HepG2 (cell line): ENCODE data around the gene IMPACT. TPM values are rescaled to one million over a fixed set of nuclear protein-coding genes. Genes with fewer than 3 reads are reported as not detected.

ENCODE experiments used
- ATAC-seq: fragments of 200-7000 bp; cut with Tn5 transposase; 3 replicates; pipeline ENCODE4 v1.9.1; 2020; ENCODE audit warnings: mild to moderate bottlenecking, moderate library complexity
- BruUV-seq: library from RNA; stranded (reverse); fragments of 400-500 nt; replicated peaks from 2 replicates; lab custom pipeline; 2021; lab: Mats Ljungman, UMichigan
- CTCF ChIA-PET: fragments of 300-600 bp; formaldehyde crosslinking; extraction: SDS; loops from one replicate; lab custom pipeline; 2021; ENCODE audit warnings: low total read pairs, inconsistent platforms, low intra/inter-chr PET ratio; lab: Yijun Ruan, JAX
- POLR2A ChIA-PET: fragments of 350-600 bp; sonication (Branson Sonifier 250); formaldehyde crosslinking; loops from one replicate; lab custom pipeline; 2020; ENCODE audit warnings: antibody characterized with exemption, inconsistent platforms; lab: Yijun Ruan, JAX
- DNase-seq: peaks from one replicate; pipeline ENCODE4 v3.0.0-alpha.2; 2015; ENCODE audit warnings: low spot score
- FAIRE-seq: peaks from 3 replicates; lab custom pipeline; 2011; peaks lifted over from hg19 to GRCh38; lab: Jason Lieb, UNC
- H2AFZ ChIP-seq: one replicate; pipeline ENCODE4 v1.6.1; 2011; ENCODE audit warnings: low read length, inconsistent platforms
- H3K27ac ChIP-seq: fragments of 300-600 bp; 3 replicates; pipeline ENCODE4 v1.8.0; 2011; ENCODE audit warnings: mixed run types, mild to moderate bottlenecking, mixed read lengths, low read length, inconsistent platforms; ENCODE audit not compliant: insufficient read depth; ENCODE audit errors: extremely low read length
- H3K27me3 ChIP-seq, 2 experiments: fragments of 200-600 bp in 1 of 2; 2 replicates in 1 of 2; 3 replicates in 1 of 2; pipeline versions ENCODE4 v1.6.0 to v1.8.0; 2011; ENCODE audit warnings: low read length in 2 of 2, mild to moderate bottlenecking in 2 of 2, moderate library complexity in 2 of 2, inconsistent platforms in 1 of 2; ENCODE audit not compliant: insufficient read depth in 2 of 2, control insufficient read depth in 1 of 2
- H3K36me3 ChIP-seq, 2 experiments: fragments of 200-600 bp in 1 of 2; replicated peaks in 1 of 2; 2 replicates in 1 of 2; 3 replicates in 1 of 2; pipeline versions ENCODE4 v1.5.1 to v1.8.0; 2011; ENCODE audit warnings: low read length in 2 of 2, inconsistent platforms in 1 of 2; ENCODE audit not compliant: insufficient read depth in 2 of 2, control insufficient read depth in 1 of 2
- H3K4me1 ChIP-seq: 2 replicates; pipeline ENCODE4 v1.5.1; 2012; ENCODE audit warnings: low read length, inconsistent platforms; ENCODE audit not compliant: insufficient read depth
- H3K4me2 ChIP-seq: 2 replicates; pipeline ENCODE4 v1.6.0; 2011; ENCODE audit warnings: low read depth, low read length, inconsistent platforms
- H3K4me3 ChIP-seq, 3 experiments: fragments of 200-600 bp in 1 of 3; sonication (generic), shearing (Covaris generic) in 1 of 3; replicated peaks in 1 of 3; 2 replicates each; pipeline ENCODE4 v1.5.1; 2011 to 2016; ENCODE audit warnings: low read length in 3 of 3, inconsistent platforms in 2 of 3, low read depth in 2 of 3, mild to moderate bottlenecking in 2 of 3, control low read depth in 1 of 3, mixed read lengths in 1 of 3; ENCODE audit not compliant: insufficient read depth in 1 of 3
- H3K79me2 ChIP-seq: one replicate; pipeline ENCODE4 v1.6.1; 2011; ENCODE audit warnings: low read length, inconsistent platforms; ENCODE audit not compliant: insufficient read depth
- H3K9ac ChIP-seq: 2 replicates; pipeline ENCODE4 v1.6.0; 2011; ENCODE audit warnings: mild to moderate bottlenecking, low read depth, low read length, inconsistent platforms; ENCODE audit not compliant: insufficient read depth
- H3K9me3 ChIP-seq: 2 replicates; pipeline ENCODE4 v1.5.1; 2012; ENCODE audit warnings: mild to moderate bottlenecking, low read length
- H4K20me1 ChIP-seq: 2 replicates; pipeline ENCODE4 v1.6.0; 2011; ENCODE audit warnings: inconsistent platforms, mild to moderate bottlenecking, low read length, moderate library complexity; ENCODE audit not compliant: insufficient read depth
- MBD4 ChIP-seq: IDR thresholded peaks from 2 replicates; pipeline ENCODE4 v1.6.1; 2012; ENCODE audit warnings: low read length, inconsistent platforms, borderline replicate concordance
- SP2 ChIP-seq: sonication (generic); formaldehyde crosslinking; IDR thresholded peaks from 2 replicates; pipeline ENCODE4 v1.5.1; 2020; ENCODE audit warnings: mild to moderate bottlenecking, missing genetic modification reagents
- ZNF484 ChIP-seq: sonication (generic); formaldehyde crosslinking; IDR thresholded peaks from 2 replicates; pipeline ENCODE4 v1.5.1; 2020; ENCODE audit warnings: mild to moderate bottlenecking, low read depth, missing genetic modification reagents, borderline replicate concordance
- WGBS: methylation state at CpG from one replicate; pipeline ENCODE4 v1.1.6; 2017; ENCODE audit warnings: low lambda C conversion rate; 5-methylcytosine and 5-hydroxymethylcytosine counted together
- in situ Hi-C: cut with HindIII; loops from 2 replicates; pipeline ENCODE4 v1.10.0; 2017; ENCODE audit warnings: low pct_unique_long_range_greater_than_20kb; ENCODE audit not compliant: extremely low pct_ligation_motif_present
- intact Hi-C: fragments of 100-400 bp; cut with micrococcal nuclease; formaldehyde crosslinking; loops from one replicate; pipeline ENCODE4 v1.10.0; 2022; ENCODE audit not compliant: unreplicated experiment
- polyA plus RNA-seq, 8 experiments: library from polyadenylated mRNA; depleted of rRNA in 3 of 8; stranded (reverse) in 7 of 8; unstranded in 1 of 8; fragments of >200 nt; fragmentation: Illumina TruSeq in 4 of 8; extraction: Trizol in 4 of 8; gene quantifications; 2 replicates each; pipeline versions ENCODE4 v1.2.1 to v1.2.3, GENCODE V29; 2011 to 2016; ENCODE audit warnings: low read depth in 4 of 8, missing spikeins in 1 of 8, mixed read lengths in 1 of 8; ENCODE audit not compliant: insufficient read depth in 1 of 8
- total RNA-seq, 5 experiments: library from RNA; depleted of rRNA; stranded (reverse); fragments of >200 nt; fragmentation: Illumina TruSeq; extraction: Trizol; gene quantifications; 2 replicates each; pipeline ENCODE4 v1.2.3, GENCODE V29; 2016; ENCODE audit warnings: low read depth in 1 of 5
- TF ChIP-seq, protein P1 (sequence below): sonication (generic); formaldehyde crosslinking; IDR thresholded peaks from 2 replicates; pipeline ENCODE4 v1.8.1; 2023; ENCODE audit warnings: mild to moderate bottlenecking, missing genetic modification reagents
- TF ChIP-seq, protein P2 (sequence below): sonication (generic); formaldehyde crosslinking; IDR thresholded peaks from 2 replicates; pipeline ENCODE4 v1.4.0; 2020; ENCODE audit warnings: missing genetic modification reagents
- TF ChIP-seq, protein P3 (sequence below): sonication (generic); formaldehyde crosslinking; IDR thresholded peaks from 2 replicates; pipeline ENCODE4 v1.5.1; 2020; ENCODE audit warnings: missing genetic modification reagents, mild to moderate bottlenecking, borderline replicate concordance
- TF ChIP-seq, protein P4 (sequence below): sonication (generic); formaldehyde crosslinking; IDR thresholded peaks from 2 replicates; pipeline ENCODE4 v1.5.0; 2020; ENCODE audit warnings: mild to moderate bottlenecking, missing genetic modification reagents

Gene IMPACT
- total and polyA plus RNA-seq, 2 of the 13 experiments (the other 11 are each of a cell fraction or from before 2014, with no cell fraction given) = 5.0 to 7.7 TPM

DNA sequence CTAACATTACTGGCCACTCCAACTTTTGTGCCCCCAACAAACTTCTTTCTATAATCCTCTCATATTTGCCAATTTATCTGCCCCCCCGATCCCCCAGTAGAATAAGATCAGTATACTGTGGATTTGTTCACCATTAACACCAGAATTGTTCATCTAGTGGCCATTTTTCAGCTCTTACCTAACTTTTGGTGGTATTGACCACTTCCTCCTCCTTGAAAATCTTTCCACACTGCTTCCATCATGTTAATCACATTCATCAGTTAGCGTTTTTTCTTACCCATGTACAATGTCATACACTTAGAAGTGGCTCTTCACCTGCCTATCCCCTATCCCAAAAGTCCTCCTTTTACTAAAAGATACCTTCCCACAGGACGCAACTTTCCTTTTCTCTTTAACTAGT is 6.1 kb downstream of the IMPACT start (continued):
- TF ChIP-seq, protein P1, sequence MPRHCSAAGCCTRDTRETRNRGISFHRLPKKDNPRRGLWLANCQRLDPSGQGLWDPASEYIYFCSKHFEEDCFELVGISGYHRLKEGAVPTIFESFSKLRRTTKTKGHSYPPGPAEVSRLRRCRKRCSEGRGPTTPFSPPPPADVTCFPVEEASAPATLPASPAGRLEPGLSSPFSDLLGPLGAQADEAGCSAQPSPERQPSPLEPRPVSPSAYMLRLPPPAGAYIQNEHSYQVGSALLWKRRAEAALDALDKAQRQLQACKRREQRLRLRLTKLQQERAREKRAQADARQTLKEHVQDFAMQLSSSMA = no peak
- no peak for TF ChIP-seq MBD4
- TF ChIP-seq, protein P2, sequence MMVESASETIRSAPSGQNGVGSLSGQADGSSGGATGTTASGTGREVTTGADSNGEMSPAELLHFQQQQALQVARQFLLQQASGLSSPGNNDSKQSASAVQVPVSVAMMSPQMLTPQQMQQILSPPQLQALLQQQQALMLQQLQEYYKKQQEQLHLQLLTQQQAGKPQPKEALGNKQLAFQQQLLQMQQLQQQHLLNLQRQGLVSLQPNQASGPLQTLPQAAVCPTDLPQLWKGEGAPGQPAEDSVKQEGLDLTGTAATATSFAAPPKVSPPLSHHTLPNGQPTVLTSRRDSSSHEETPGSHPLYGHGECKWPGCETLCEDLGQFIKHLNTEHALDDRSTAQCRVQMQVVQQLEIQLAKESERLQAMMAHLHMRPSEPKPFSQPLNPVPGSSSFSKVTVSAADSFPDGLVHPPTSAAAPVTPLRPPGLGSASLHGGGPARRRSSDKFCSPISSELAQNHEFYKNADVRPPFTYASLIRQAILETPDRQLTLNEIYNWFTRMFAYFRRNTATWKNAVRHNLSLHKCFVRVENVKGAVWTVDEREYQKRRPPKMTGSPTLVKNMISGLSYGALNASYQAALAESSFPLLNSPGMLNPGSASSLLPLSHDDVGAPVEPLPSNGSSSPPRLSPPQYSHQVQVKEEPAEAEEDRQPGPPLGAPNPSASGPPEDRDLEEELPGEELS (CRISPR knock-in tag) = no peak
- no peak for TF ChIP-seq ZNF484
- TF ChIP-seq, protein P3, sequence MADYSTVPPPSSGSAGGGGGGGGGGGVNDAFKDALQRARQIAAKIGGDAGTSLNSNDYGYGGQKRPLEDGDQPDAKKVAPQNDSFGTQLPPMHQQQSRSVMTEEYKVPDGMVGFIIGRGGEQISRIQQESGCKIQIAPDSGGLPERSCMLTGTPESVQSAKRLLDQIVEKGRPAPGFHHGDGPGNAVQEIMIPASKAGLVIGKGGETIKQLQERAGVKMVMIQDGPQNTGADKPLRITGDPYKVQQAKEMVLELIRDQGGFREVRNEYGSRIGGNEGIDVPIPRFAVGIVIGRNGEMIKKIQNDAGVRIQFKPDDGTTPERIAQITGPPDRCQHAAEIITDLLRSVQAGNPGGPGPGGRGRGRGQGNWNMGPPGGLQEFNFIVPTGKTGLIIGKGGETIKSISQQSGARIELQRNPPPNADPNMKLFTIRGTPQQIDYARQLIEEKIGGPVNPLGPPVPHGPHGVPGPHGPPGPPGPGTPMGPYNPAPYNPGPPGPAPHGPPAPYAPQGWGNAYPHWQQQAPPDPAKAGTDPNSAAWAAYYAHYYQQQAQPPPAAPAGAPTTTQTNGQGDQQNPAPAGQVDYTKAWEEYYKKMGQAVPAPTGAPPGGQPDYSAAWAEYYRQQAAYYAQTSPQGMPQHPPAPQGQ (CRISPR knock-in tag) = no peak

DNA sequence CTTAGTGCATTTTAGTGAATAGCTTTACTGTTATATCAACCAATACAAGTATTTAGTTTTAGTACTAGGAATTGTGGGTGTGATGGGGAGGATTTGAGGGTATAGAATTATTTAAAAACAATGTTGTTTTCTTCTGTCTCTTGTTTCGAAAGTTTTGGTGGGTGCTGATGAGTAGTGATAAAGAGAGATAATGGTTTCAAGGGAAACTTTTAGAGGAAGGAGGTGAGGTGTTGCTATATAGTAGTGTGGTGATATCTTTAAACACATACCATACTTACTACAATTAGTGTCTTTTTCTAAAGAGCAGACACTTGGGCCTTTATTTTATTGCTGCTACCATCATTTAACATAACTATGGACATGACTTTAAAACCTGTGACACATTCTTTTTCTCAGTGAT is 10.5 kb downstream of the IMPACT start:
- in situ Hi-C loops = no loop called here
- ATAC-seq (no peak), FAIRE-seq (no peak), DNase-seq (no peak)
- Histone ChIP-seq H3K4me1 (no peaks in the 10 kb centered on the region), H2AFZ (no peak overlapping the region), H3K36me3 (no peaks in the 10 kb centered on the region), H4K20me1 (no peaks in the 10 kb centered on the region), H3K4me3 (no peak overlapping the region), H3K27ac (no peak overlapping the region), H3K9me3 (no peaks in the 10 kb centered on the region), H3K79me2 (no peaks in the 10 kb centered on the region), H3K27me3 (no peaks in the 10 kb centered on the region), H3K9ac (no peak overlapping the region), H3K4me2 (no peak overlapping the region)
- CTCF ChIA-PET = no interaction called here
- POLR2A ChIA-PET = no interaction called here
- intact Hi-C loops = no loop called here
- WGBS = 36% methylated on average over 1 of the region's 1 CpG
- BruUV-seq = no TSS peak
- TF ChIP-seq SP2 (CRISPR knock-in tag) = no peak
- TF ChIP-seq, protein P4, sequence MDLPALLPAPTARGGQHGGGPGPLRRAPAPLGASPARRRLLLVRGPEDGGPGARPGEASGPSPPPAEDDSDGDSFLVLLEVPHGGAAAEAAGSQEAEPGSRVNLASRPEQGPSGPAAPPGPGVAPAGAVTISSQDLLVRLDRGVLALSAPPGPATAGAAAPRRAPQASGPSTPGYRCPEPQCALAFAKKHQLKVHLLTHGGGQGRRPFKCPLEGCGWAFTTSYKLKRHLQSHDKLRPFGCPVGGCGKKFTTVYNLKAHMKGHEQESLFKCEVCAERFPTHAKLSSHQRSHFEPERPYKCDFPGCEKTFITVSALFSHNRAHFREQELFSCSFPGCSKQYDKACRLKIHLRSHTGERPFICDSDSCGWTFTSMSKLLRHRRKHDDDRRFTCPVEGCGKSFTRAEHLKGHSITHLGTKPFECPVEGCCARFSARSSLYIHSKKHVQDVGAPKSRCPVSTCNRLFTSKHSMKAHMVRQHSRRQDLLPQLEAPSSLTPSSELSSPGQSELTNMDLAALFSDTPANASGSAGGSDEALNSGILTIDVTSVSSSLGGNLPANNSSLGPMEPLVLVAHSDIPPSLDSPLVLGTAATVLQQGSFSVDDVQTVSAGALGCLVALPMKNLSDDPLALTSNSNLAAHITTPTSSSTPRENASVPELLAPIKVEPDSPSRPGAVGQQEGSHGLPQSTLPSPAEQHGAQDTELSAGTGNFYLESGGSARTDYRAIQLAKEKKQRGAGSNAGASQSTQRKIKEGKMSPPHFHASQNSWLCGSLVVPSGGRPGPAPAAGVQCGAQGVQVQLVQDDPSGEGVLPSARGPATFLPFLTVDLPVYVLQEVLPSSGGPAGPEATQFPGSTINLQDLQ = no peak
